Colonic mucosa (tissue), 4 donors: ENCODE results near the gene TGFBR1. TPM values are rescaled to one million over a fixed set of nuclear protein-coding genes. Genes with fewer than 3 reads are reported as not detected.

Experiments used
- DNase-seq: peaks from one replicate; pipeline ENCODE4 v3.0.0-alpha.2; 2020
- H3K27ac ChIP-seq: fragments of 200-600 bp; one replicate; pipeline ENCODE4 v1.8.0; 2021
- H3K27me3 ChIP-seq: fragments of 200-600 bp; one replicate; pipeline ENCODE4 v1.8.0; 2021
- H3K36me3 ChIP-seq: fragments of 200-600 bp; one replicate; pipeline ENCODE4 v1.8.0; 2021
- H3K4me1 ChIP-seq: fragments of 200-600 bp; one replicate; pipeline ENCODE4 v1.8.0; 2021; ENCODE audit warnings: mild to moderate bottlenecking
- H3K4me3 ChIP-seq: fragments of 200-600 bp; one replicate; pipeline ENCODE4 v1.8.0; 2021
- H3K9ac ChIP-seq, 2 donors: one replicate each; pipeline ENCODE4 v1.7.0; 2013; ENCODE audit warnings: control low read depth in 2 of 2, low read depth in 2 of 2, low read length in 2 of 2
- H3K9me3 ChIP-seq: fragments of 200-600 bp; one replicate; pipeline ENCODE4 v1.8.0; 2021
- intact Hi-C: fragments of 100-400 bp; cut with DNase I; formaldehyde crosslinking; loops from one replicate; pipeline ENCODE4 v1.14.1; 2022
- total RNA-seq, 2 donors: library from RNA; stranded (reverse); fragmentation: NEBNext Ultra II Directional in 1 of 2; extraction: Animal tissue kit (Norgen Biotek cat#: 25700) in 1 of 2; gene quantifications; one replicate each; pipeline ENCODE4 v1.2.1, GENCODE V29; 2021
- TF ChIP-seq, protein P1 (sequence below): fragments of 200-600 bp; IDR thresholded peaks from one replicate; pipeline ENCODE4 v1.8.0; 2022; ENCODE audit warnings: antibody characterized with exemption, mild to moderate bottlenecking
- donor health status: healthy.
- donor health status: DM: no; HTN: no; CAD: no.
- donor health status: DM: no; HTN: no; CAD: no.

TGFBR1 gene
- total RNA-seq, 2 donors from 2014 or later: 19.0 to 48.7 TPM

DNA sequence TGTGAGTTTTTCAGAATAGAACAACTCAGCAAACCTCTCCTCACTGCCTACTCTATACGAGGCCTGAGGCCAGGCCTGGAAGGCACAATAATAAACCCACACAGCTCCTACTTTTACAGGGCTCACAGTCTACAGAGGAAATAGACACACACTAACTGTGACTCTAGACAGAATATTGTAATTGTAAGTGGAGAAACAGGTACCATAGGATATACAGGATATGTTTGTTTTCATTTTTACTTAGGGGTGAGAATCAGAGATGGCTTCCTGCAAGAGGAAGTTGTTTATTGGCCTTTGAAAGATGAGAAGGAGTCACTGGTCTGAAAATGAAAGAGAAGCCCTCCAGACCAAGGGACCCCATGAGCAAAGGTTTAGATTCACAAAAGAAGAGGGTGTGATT is 35.8 kb upstream of the TGFBR1 start:
- no peaks in the 10 kb centered on the region for H3K36me3 ChIP-seq
- H3K27ac ChIP-seq: no peak overlapping the region
- DNase-seq: no peak
- TF ChIP-seq, protein P1, sequence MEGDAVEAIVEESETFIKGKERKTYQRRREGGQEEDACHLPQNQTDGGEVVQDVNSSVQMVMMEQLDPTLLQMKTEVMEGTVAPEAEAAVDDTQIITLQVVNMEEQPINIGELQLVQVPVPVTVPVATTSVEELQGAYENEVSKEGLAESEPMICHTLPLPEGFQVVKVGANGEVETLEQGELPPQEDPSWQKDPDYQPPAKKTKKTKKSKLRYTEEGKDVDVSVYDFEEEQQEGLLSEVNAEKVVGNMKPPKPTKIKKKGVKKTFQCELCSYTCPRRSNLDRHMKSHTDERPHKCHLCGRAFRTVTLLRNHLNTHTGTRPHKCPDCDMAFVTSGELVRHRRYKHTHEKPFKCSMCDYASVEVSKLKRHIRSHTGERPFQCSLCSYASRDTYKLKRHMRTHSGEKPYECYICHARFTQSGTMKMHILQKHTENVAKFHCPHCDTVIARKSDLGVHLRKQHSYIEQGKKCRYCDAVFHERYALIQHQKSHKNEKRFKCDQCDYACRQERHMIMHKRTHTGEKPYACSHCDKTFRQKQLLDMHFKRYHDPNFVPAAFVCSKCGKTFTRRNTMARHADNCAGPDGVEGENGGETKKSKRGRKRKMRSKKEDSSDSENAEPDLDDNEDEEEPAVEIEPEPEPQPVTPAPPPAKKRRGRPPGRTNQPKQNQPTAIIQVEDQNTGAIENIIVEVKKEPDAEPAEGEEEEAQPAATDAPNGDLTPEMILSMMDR: no peak
- no peaks in the 10 kb centered on the region for H3K27me3 ChIP-seq
- no peaks in the 10 kb centered on the region for H3K9me3 ChIP-seq
- no peak overlapping the region for H3K9ac ChIP-seq
- H3K4me1 ChIP-seq: no peaks in the 10 kb centered on the region
- H3K4me3 ChIP-seq: no peak overlapping the region
- intact Hi-C loops: no loop called here

DNA sequence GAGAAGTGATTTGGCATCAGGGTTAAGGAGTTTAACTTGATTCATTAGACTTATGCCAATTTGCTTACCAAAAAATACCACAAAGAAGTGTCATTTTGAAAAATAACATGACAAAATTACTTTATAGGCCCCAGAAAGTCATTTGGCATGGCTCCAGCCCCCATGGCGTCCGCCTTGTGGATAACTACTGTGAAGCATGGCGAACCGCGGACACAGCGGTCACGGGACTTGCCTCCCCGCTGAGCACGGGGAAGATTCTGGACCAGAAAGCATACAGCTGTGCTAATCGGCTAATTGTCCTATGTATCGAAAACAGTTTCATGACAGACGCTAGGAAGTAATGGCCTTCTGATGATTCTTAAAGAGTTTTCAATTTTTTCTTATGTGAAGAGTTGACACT is 35.4 kb upstream of the TGFBR1 start:
- no peak overlapping the region for H3K4me3 ChIP-seq
- no peak overlapping the region for H3K9ac ChIP-seq
- intact Hi-C loops: no loop called here
- H3K27me3 ChIP-seq: no peaks in the 10 kb centered on the region
- H3K36me3 ChIP-seq: no peaks in the 10 kb centered on the region
- H3K4me1 ChIP-seq: no peaks in the 10 kb centered on the region
- DNase-seq: no peak
- H3K27ac ChIP-seq: no peak overlapping the region
- no peaks in the 10 kb centered on the region for H3K9me3 ChIP-seq
- TF ChIP-seq, protein P1: no peak

DNA sequence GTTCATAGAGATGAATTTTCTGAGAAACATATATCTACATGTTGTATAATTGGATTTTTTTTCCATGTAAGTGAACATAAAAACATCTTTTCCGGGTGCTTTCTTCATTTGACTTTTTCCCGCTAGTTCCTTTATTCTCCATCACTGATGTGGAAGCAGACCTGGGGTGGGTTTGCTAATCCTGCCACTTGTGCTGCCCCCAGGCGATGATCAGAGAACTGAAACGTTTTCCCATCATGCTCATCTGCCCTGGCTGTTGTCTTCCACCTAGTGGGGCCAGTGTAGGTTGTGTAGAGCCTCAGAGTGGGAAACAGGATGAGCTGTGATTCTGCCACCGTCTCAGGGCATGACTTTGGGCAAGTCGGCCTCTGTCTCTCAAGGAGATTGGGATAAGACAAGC is 34.2 kb upstream of the TGFBR1 start:
- intact Hi-C loops: no loop called here
- Histone ChIP-seq H3K36me3 (no peaks in the 10 kb centered on the region), H3K4me1 (no peaks in the 10 kb centered on the region), H3K27me3 (no peaks in the 10 kb centered on the region), H3K27ac (no peak overlapping the region), H3K9me3 (no peaks in the 10 kb centered on the region), H3K4me3 (no peak overlapping the region), H3K9ac (no peak overlapping the region)
- DNase-seq: no peak
- TF ChIP-seq, protein P1: no peak

DNA sequence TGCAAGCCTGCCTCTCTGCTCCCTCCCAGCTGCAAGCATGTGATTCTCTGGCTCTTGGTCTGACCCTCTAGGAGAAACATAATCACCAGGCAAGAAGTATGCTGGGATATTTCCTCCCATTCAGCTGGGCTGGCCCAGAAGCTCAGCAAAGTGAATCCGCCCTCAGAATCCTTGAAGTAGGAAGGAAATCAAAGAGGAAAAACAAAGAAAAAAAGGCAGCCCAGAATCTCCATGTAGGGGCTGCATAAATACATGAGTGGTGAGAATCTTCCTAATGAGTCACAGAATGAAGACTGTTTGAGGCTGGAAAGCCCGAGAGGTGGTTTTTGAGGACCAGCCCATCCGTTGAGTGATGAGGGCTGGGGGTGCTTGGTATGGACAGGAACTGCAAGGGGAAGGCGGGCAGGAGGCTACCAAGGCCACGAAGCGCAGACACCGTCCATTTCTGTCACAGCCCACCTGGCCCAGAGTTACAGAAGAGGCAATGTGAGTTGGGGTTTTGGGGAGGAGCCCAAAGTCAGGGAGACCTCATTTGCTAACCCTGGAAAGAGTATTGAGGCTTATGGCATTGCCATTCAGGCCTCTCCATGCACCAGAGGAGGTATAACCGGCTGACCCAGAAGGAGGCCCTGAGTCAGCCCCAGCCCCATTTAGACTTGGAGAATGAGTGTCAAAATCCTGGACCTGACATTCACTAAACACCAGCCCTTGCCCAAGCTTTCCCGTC is 33.4 kb upstream of the TGFBR1 start:
- Histone ChIP-seq H3K27me3 (no peaks in the 10 kb centered on the region), H3K27ac (no peak overlapping the region), H3K9me3 (no peaks in the 10 kb centered on the region), H3K36me3 (no peaks in the 10 kb centered on the region), H3K4me3 (no peak overlapping the region), H3K4me1 (no peaks in the 10 kb centered on the region), H3K9ac (no peak overlapping the region)
- TF ChIP-seq, protein P1: no peak
- no peak for DNase-seq
- intact Hi-C loops: no loop called here

DNA sequence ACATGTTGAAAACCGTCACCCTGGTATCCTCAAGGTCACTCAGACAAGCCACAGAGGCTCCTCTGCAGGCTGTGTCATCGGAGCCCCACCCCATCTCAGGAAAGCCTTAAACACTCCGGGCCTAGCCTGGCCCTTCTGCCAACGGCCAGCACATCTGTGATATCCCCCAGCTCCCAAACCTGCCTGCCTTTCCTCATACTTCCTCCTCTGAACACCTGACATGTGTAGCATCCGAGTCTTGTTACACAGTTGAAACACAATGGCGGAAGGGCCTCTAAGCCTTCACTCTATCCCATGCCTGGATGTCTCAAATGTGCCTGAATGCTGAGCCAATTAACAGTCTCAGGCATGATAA is 32.9 kb upstream of the TGFBR1 start:
- no peaks in the 10 kb centered on the region for H3K27me3 ChIP-seq
- no peak overlapping the region for H3K27ac ChIP-seq
- no peaks in the 10 kb centered on the region for H3K36me3 ChIP-seq
- no peaks in the 10 kb centered on the region for H3K4me1 ChIP-seq
- no peak overlapping the region for H3K4me3 ChIP-seq
- no peak for DNase-seq
- no peak overlapping the region for H3K9ac ChIP-seq
- H3K9me3 ChIP-seq: no peaks in the 10 kb centered on the region
- TF ChIP-seq, protein P1: no peak
- intact Hi-C loops: no loop called here
